ENCODE measurements around the gene CGN.

Gene CGN

GRCh38 chr1:151536499-151536898, 25.3 kb downstream of the CGN start:
- Histone ChIP-seq H3K9me3 (ENCODE audit: control insufficient read depth, insufficient read depth, low read depth, low read length) (no peaks in the 10 kb centered on the region), H3K4me3 (ENCODE audit: low read depth, low read length) (no peak overlapping the region), H3K36me3 (ENCODE audit: control insufficient read depth in 2 of 2, insufficient read depth in 1 of 2, low read length in 2 of 2) (peaks cover 0 to 50% of the 10 kb centered on the region in 2 experiments; a peak in 1 of 3 replicates), H3K4me1 (ENCODE audit: control insufficient read depth, insufficient read depth, low read length) (peaks cover 3% of the 10 kb centered on the region; the same call in 1 of the 2 replicates), H3K27ac (ENCODE audit: extremely low read depth, low read depth, low read length) (no peak overlapping the region)
- ChIA-PET POLR2A (interaction anchor here (0.5 to 1.1 kb wide), 2 partner anchors 26 to 321 kb away, joined by 4 to 5 read pairs; partner anchors contain the start of gene CGN), CTCF (interaction anchor here (0.6 to 1.7 kb wide), 6 partner anchors 12 to 465 kb away, joined by 3 to 8 read pairs (median 5); no protein-coding TSS in a partner anchor)
- TF ChIP-seq ZNF184 (tag by site-specific recombination; IDR thresholded peaks at IDR 0.05) (no peak), ZNF202 (tag by site-specific recombination; IDR thresholded peaks at IDR 0.05; ENCODE audit: borderline replicate concordance) (no peak), ZBTB21 (tag by site-specific recombination; IDR thresholded peaks at IDR 0.05) (no peak), ZNF10 (tag by site-specific recombination; IDR thresholded peaks at IDR 0.05) (no peak), ZBTB20 (tag by site-specific recombination; IDR thresholded peaks at IDR 0.05) (no peak), ZNF548 (tag by site-specific recombination; IDR thresholded peaks at IDR 0.05) (no peak), ZNF404 (tag by site-specific recombination; IDR thresholded peaks at IDR 0.05) (no peak), SP7 (tag by site-specific recombination; IDR thresholded peaks at IDR 0.05) (no peak), ZNF514 (tag by site-specific recombination; IDR thresholded peaks at IDR 0.05) (no peak), ZNF26 (tag by site-specific recombination; IDR thresholded peaks at IDR 0.05) (no peak), ZBTB11 (tag by site-specific recombination; conservative IDR thresholded peaks at IDR 0.05; ENCODE audit: low read depth) (no peak), ZNF311 (tag by site-specific recombination; IDR thresholded peaks at IDR 0.05; ENCODE audit: borderline replicate concordance) (no peak), WT1 (tag by site-specific recombination; IDR thresholded peaks at IDR 0.05) (no peak), OVOL3 (tag by site-specific recombination; IDR thresholded peaks at IDR 0.05) (no peak), ZXDB (tag by site-specific recombination; IDR thresholded peaks at IDR 0.05) (no peak), ZFP41 (tag by site-specific recombination; IDR thresholded peaks at IDR 0.05; ENCODE audit: borderline replicate concordance) (no peak)
- TF ChIP-seq, protein P1, sequence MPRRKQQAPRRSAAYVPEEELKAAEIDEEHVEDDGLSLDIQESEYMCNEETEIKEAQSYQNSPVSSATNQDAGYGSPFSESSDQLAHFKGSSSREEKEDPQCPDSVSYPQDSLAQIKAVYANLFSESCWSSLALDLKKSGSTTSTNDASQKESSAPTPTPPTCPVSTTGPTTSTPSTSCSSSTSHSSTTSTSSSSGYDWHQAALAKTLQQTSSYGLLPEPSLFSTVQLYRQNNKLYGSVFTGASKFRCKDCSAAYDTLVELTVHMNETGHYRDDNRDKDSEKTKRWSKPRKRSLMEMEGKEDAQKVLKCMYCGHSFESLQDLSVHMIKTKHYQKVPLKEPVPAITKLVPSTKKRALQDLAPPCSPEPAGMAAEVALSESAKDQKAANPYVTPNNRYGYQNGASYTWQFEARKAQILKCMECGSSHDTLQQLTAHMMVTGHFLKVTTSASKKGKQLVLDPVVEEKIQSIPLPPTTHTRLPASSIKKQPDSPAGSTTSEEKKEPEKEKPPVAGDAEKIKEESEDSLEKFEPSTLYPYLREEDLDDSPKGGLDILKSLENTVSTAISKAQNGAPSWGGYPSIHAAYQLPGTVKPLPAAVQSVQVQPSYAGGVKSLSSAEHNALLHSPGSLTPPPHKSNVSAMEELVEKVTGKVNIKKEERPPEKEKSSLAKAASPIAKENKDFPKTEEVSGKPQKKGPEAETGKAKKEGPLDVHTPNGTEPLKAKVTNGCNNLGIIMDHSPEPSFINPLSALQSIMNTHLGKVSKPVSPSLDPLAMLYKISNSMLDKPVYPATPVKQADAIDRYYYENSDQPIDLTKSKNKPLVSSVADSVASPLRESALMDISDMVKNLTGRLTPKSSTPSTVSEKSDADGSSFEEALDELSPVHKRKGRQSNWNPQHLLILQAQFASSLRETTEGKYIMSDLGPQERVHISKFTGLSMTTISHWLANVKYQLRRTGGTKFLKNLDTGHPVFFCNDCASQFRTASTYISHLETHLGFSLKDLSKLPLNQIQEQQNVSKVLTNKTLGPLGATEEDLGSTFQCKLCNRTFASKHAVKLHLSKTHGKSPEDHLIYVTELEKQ (tag by site-specific recombination; IDR thresholded peaks at IDR 0.05; ENCODE audit: borderline replicate concordance), result no peak

GRCh38 chr1:151537112-151537511, 25.9 kb downstream of the CGN start:
- Histone ChIP-seq H3K4me1 (ENCODE audit: control insufficient read depth, insufficient read depth, low read length) (peaks cover 7% of the 10 kb centered on the region; the same call in 1 of the 2 replicates), H3K36me3 (ENCODE audit: control insufficient read depth in 2 of 2, insufficient read depth in 1 of 2, low read length in 2 of 2) (peaks cover 0 to 47% of the 10 kb centered on the region in 2 experiments; a peak in 1 of 3 replicates), H3K4me3 (ENCODE audit: low read depth, low read length) (no peak overlapping the region), H3K9me3 (ENCODE audit: control insufficient read depth, insufficient read depth, low read depth, low read length) (no peaks in the 10 kb centered on the region), H3K27ac (ENCODE audit: extremely low read depth, low read depth, low read length) (no peak overlapping the region)
- TF ChIP-seq, protein P2, sequence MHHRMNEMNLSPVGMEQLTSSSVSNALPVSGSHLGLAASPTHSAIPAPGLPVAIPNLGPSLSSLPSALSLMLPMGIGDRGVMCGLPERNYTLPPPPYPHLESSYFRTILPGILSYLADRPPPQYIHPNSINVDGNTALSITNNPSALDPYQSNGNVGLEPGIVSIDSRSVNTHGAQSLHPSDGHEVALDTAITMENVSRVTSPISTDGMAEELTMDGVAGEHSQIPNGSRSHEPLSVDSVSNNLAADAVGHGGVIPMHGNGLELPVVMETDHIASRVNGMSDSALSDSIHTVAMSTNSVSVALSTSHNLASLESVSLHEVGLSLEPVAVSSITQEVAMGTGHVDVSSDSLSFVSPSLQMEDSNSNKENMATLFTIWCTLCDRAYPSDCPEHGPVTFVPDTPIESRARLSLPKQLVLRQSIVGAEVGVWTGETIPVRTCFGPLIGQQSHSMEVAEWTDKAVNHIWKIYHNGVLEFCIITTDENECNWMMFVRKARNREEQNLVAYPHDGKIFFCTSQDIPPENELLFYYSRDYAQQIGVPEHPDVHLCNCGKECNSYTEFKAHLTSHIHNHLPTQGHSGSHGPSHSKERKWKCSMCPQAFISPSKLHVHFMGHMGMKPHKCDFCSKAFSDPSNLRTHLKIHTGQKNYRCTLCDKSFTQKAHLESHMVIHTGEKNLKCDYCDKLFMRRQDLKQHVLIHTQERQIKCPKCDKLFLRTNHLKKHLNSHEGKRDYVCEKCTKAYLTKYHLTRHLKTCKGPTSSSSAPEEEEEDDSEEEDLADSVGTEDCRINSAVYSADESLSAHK (tag by site-specific recombination; IDR thresholded peaks at IDR 0.05), result no peak
- TF ChIP-seq ZNF843 (tag by site-specific recombination; IDR thresholded peaks at IDR 0.05) (no peak), ZSCAN16 (tag by site-specific recombination; IDR thresholded peaks at IDR 0.05) (no peak), SCRT1 (tag by site-specific recombination; IDR thresholded peaks at IDR 0.05; ENCODE audit: borderline replicate concordance) (no peak)
- CTCF ChIA-PET, result interaction anchor here (0.5 to 1.4 kb wide), 6 partner anchors 21 to 466 kb away, joined by 3 to 8 read pairs (median 4); no protein-coding TSS in a partner anchor
- POLR2A ChIA-PET, result interaction anchor here (1.1 kb wide), 1 partner anchor 26 kb away, joined by 4 read pairs; the partner anchor contains the start of gene CGN

Measured in HEK293 (cell line).